ENCODE measurements around the gene CCDC27. TPM values are rescaled to one million over a fixed set of nuclear protein-coding genes. Genes with fewer than 3 reads are reported as not detected.

The CCDC27 gene
- total and polyA plus RNA-seq, 7 donors, result not detected

DNA sequence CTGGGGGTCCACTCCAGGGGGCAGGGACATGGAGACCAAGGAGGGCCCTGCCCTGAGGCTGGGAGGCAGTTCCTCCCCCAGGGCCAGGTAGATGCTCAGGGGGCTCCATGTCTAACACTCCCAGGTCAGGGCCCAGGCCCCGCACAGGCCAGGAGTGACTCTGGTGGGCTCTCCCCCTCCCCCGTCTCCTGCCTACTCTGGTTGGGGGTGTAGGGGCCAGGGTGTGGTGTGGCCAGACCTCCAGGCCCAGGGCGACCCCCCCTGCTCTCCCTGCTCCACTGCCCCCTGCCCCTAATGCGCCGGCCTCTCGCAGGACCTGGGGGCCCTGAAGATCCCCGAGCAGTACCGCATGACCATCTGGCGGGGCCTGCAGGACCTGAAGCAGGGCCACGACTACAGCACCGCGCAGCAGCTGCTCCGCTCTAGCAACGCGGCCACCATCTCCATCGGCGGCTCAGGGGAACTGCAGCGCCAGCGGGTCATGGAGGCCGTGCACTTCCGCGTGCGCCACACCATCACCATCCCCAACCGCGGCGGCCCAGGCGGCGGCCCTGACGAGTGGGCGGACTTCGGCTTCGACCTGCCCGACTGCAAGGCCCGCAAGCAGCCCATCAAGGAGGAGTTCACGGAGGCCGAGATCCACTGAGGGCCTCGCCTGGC lies 19.7 kb upstream of the CCDC27 start:
- WGBS, 2 donors, result 24 to 35% methylated on average over 37 of the region's 37 CpGs
- Histone ChIP-seq H3K4me3 (no peak overlapping the region), H3K9me3 (no peaks in the 10 kb centered on the region), H3K27me3 (peaks cover 7 to 54% (median 28%) of the 10 kb centered on the region in 3 donors), H3K36me3 (peaks cover 0 to 32% (median 2%) of the 10 kb centered on the region in 4 donors), H3K4me1 (peaks cover 0 to 8% (median 1%) of the 10 kb centered on the region in 4 donors), H3K27ac (no peak overlapping the region)
- TF ChIP-seq POLR2A (IDR thresholded peaks at IDR 0.05) (no peak), EP300 (IDR thresholded peaks at IDR 0.05) (no peak)
- TF ChIP-seq, protein P1, sequence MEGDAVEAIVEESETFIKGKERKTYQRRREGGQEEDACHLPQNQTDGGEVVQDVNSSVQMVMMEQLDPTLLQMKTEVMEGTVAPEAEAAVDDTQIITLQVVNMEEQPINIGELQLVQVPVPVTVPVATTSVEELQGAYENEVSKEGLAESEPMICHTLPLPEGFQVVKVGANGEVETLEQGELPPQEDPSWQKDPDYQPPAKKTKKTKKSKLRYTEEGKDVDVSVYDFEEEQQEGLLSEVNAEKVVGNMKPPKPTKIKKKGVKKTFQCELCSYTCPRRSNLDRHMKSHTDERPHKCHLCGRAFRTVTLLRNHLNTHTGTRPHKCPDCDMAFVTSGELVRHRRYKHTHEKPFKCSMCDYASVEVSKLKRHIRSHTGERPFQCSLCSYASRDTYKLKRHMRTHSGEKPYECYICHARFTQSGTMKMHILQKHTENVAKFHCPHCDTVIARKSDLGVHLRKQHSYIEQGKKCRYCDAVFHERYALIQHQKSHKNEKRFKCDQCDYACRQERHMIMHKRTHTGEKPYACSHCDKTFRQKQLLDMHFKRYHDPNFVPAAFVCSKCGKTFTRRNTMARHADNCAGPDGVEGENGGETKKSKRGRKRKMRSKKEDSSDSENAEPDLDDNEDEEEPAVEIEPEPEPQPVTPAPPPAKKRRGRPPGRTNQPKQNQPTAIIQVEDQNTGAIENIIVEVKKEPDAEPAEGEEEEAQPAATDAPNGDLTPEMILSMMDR (IDR thresholded peaks at IDR 0.05), result no peak
- intact Hi-C loops (cut with DNase I), result no loop called here
- DNase-seq, result no peak

GRCh38 chr1:3733094-3733882 lies 19.0 kb upstream of the CCDC27 start:
- no peak for DNase-seq

GRCh38 chr1:3733883-3734589 lies 18.2 kb upstream of the CCDC27 start:
- H3K36me3 ChIP-seq, result peaks cover 0 to 46% (median 11%) of the 10 kb centered on the region in 4 donors
- peaks cover 0 to 8% (median 1%) of the 10 kb centered on the region in 4 donors for H3K4me1 ChIP-seq
- no peak overlapping the region for H3K27ac ChIP-seq
- no peak for TF ChIP-seq POLR2AphosphoS5 (IDR thresholded peaks at IDR 0.05)
- no peak for TF ChIP-seq EP300 (IDR thresholded peaks at IDR 0.05)
- no peak for TF ChIP-seq POLR2A (IDR thresholded peaks at IDR 0.05)
- TF ChIP-seq, protein P1 (IDR thresholded peaks at IDR 0.05), result no peak
- intact Hi-C loops (cut with DNase I), result no loop called here
- 83 to 86% methylated on average over 17 of the region's 17 CpGs for WGBS, 2 donors
- no peak for DNase-seq
- H3K4me3 ChIP-seq, result no peak overlapping the region
- H3K9me3 ChIP-seq, result no peaks in the 10 kb centered on the region
- H3K27me3 ChIP-seq, result peaks cover 7 to 43% (median 27%) of the 10 kb centered on the region in 3 donors

More at GRCh38 chr1:3733094-3733882, 19.0 kb upstream of the CCDC27 start:
- peaks cover 7 to 49% (median 27%) of the 10 kb centered on the region in 3 donors for H3K27me3 ChIP-seq
- H3K27ac ChIP-seq, result no peak overlapping the region
- peaks cover 0 to 8% (median 1%) of the 10 kb centered on the region in 4 donors for H3K4me1 ChIP-seq
- intact Hi-C loops (cut with DNase I), result no loop called here
- no peak for TF ChIP-seq EP300 (IDR thresholded peaks at IDR 0.05)
- TF ChIP-seq, protein P1 (IDR thresholded peaks at IDR 0.05), result no peak
- no peak for TF ChIP-seq POLR2A (IDR thresholded peaks at IDR 0.05)
- no peak for TF ChIP-seq POLR2AphosphoS5 (IDR thresholded peaks at IDR 0.05)
- no peaks in the 10 kb centered on the region for H3K9me3 ChIP-seq
- peaks cover 0 to 39% (median 5%) of the 10 kb centered on the region in 4 donors for H3K36me3 ChIP-seq
- WGBS, 2 donors, result 73 to 83% methylated on average over 29 of the region's 29 CpGs
- H3K4me3 ChIP-seq, result no peak overlapping the region

DNA sequence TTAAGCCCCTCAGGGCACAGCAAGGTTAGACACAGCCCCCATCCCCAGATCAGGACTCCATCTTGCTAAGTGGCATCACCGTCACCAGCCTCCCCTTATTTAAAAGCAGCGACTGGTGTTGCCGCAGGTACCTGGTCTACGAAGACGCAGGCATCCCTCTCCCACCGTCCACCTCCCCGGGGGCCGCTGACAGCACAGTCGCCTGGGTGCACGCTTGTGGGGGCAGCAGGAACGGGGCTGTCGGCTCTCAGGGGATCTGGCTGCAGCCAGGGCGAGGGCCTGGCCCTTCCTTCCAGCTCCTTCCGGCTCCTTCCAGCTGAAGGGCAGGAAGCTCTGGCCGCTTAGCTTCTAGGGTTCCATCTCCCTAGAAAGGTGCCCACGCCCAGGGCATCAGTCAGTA lies 17.6 kb upstream of the CCDC27 start:
- Histone ChIP-seq H3K36me3 (peaks cover 0 to 52% (median 13%) of the 10 kb centered on the region in 4 donors), H3K4me3 (no peak overlapping the region), H3K27me3 (peaks cover 7 to 37% (median 22%) of the 10 kb centered on the region in 3 donors), H3K4me1 (peaks cover 0 to 8% (median 1%) of the 10 kb centered on the region in 4 donors), H3K27ac (no peak overlapping the region), H3K9me3 (no peaks in the 10 kb centered on the region)
- intact Hi-C loops (cut with DNase I), result no loop called here
- TF ChIP-seq, protein P1 (IDR thresholded peaks at IDR 0.05), result no peak
- TF ChIP-seq POLR2A (IDR thresholded peaks at IDR 0.05) (no peak), POLR2AphosphoS5 (IDR thresholded peaks at IDR 0.05) (no peak), EP300 (IDR thresholded peaks at IDR 0.05) (no peak)
- 93 to 96% methylated on average over 16 of the region's 16 CpGs for WGBS, 2 donors
- no peak for DNase-seq

Measured in sigmoid colon (tissue), 7 donors.